Measurements from ENCODE around the gene DCTN3.

DNA sequence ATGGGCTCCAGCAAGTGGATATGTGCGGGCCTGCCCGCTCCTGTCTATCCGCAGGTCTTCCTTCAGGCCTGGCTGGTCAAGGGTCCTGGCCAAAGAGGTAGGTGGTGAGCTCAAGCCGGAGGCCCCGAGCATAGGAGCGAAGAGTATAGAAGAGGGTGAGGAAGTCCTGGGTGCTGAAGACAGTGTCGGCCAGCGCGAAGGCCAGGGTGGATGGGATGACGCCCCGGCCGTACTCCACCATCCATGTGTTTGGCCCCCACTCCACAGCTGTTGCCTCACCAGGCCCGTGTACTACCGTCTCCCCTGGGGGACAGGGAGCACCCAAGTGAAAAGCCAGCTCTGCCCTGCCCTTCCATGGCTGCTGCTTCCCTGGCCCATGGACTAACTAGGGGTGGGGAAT lies 15.3 kb upstream of the DCTN3 start:
- TF ChIP-seq POLR2A (IDR thresholded peaks at IDR 0.05): no peak
- TF ChIP-seq, protein P1, sequence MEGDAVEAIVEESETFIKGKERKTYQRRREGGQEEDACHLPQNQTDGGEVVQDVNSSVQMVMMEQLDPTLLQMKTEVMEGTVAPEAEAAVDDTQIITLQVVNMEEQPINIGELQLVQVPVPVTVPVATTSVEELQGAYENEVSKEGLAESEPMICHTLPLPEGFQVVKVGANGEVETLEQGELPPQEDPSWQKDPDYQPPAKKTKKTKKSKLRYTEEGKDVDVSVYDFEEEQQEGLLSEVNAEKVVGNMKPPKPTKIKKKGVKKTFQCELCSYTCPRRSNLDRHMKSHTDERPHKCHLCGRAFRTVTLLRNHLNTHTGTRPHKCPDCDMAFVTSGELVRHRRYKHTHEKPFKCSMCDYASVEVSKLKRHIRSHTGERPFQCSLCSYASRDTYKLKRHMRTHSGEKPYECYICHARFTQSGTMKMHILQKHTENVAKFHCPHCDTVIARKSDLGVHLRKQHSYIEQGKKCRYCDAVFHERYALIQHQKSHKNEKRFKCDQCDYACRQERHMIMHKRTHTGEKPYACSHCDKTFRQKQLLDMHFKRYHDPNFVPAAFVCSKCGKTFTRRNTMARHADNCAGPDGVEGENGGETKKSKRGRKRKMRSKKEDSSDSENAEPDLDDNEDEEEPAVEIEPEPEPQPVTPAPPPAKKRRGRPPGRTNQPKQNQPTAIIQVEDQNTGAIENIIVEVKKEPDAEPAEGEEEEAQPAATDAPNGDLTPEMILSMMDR (IDR thresholded peaks at IDR 0.05): no peak
